GM18870 (cell line): ENCODE results near the gene TH.
"Not testable (repeated sequence)": the region's sequence is repeated elsewhere in the genome, so short reads cannot be mapped to it uniquely, and the experiment has no call there.

Experiments used
- ATAC-seq: cut with Tn5 transposase; IDR thresholded peaks from one replicate; pipeline ENCODE4 v1.9.1; 2021; ENCODE audit warnings: moderate library complexity; ENCODE audit not compliant: unreplicated experiment

TH gene

GRCh38 chr11:2196970-2197770 lies 25.6 kb upstream of the TH start:
- ATAC-seq: no peak

GRCh38 chr11:2195756-2196088 lies 24.1 kb upstream of the TH start:
- ATAC-seq: no peak

- ATAC-seq: no peak
These were observed 23.5 kb upstream of the TH start for GRCh38 chr11:2194877-2195755.

GRCh38 chr11:2193888-2194595 lies 22.4 kb upstream of the TH start:
- ATAC-seq: not testable (repeated sequence)

DNA sequence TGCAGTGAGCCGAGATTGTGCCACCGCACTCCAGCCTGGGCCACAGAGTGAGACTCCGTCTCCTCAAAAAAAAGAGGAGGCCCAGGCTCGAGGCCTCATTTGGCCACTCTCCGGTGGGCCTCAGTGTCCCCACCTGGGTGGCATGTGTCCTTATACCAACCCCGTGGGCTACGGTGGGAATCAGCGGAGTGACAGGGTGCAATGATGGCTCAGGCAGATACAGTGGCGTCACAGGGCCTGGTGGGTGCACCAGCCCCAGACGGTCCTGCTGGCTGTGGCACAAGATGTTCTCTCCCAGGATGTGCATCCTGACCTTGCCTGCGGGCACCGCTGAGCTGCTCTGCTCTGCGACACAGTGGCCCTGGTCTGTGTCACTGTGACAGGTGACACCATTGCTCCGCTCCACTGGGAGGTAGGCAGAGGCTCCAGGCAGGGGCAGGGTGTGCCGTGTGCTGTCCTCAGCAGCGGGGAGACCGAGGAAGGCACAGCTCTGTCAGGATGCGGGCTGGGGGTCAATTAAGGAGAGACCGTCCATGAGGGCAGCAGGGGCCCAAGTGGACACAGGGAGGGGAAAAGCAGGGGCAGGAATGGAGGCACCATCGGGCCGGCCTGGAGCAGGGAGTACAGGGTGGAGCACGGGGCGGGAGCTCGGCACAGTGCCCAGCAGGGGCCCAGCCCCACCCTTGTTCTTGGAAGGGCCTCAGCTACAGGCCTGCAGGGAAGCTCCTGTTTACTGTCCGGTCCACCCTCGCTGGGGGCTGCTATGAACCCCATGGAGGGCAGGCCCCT lies 21.7 kb upstream of the TH start:
- no peak for ATAC-seq

GRCh38 chr11:2192435-2192834 lies 20.8 kb upstream of the TH start:
- ATAC-seq: no peak

DNA sequence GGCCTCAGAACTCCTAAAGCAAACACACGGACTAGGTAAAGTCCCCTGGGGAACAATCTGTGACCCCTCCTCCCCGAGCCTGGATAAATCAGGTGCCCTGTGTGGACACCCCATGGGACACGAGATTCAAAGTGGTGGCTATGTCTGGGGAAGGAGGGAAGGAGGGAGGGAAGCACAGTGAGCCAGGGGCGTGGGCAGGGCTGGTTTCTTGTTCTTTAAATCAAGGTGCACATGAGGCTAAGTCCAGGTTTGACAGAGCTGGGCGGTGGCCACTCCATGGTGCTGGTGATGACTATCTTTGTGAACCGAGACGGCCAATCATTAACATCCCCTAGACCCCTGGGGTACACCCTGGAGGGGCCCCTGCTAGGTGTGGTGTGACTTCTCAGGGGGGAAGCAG lies 20.3 kb upstream of the TH start:
- ATAC-seq: no peak

DNA sequence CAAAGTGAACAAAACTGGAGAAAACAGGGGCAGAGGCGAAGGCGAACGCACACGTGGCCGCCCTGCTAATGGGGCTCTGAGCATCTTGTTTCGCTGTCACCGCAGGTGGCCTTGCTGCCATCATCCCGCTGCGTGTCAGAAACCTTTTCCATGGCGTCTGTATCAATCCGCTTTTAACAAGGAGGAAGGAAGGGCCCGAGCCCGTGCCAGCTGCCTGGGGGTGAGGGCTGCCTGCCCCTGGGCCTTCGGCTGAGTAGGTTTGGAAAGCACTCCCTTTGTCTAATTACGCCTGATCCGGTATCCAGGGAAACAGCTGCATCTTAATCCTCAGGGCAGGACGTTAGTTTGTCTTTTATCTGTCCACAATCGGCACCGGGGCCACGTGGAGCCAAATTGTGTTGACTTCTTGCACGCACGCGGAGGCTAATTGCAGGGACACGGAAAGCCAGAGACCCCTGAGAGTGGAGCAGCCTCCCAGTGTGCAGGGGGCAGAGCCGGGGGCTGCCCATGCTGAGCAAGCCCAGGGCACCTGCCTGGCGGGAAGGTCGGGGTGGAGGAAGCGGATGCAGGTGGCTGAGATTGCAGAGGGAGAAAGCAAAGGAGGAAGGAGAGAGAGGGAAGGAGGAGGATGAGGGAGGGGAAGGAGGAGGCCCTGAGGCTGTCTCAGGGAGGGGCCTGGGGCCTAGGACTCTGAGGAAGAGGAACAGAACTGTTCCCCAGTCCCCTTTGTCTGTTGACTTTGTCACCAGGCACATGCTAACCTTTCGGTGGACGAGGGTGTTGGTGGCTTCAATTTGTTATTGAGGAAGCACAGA lies 19.2 kb upstream of the TH start:
- ATAC-seq: no peak

DNA sequence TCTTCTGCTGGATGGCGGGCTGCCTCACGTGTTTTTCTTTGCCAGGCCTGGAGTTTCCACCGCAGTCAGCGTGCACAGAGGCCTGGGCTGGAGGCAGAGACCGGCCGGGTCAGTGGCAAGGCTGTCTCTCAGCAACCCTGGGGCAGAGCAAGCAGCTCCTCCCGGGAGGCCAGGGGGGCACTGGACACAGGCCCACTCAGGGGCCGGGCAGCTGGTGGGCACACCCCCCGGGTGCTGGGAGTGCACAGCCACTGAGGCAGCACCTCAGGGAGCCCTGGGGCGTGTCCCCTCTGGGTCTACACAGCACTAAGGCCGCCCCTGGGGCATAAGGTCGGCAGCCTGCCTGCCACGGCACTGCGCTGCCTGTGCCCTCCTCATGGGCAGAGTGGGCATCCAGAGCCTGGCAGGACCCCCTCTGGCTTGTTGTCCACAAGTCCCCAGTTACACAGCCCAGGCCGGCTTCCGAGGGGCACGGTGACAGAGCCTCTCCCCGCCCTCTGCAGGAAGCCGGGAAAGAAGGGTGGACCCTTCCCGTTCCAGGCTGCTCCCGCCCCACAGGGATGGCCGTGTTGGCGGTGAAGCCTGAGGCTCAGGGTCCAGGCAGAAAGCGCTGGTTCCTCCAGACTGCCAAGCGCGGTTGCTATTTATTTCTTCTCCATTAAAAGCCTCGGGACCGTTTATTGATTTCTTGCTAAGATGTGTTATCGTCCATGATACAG lies 18.5 kb upstream of the TH start:
- no peak for ATAC-seq

- ATAC-seq: no peak
These were observed 17.1 kb upstream of the TH start for GRCh38 chr11:2188745-2189144.

DNA sequence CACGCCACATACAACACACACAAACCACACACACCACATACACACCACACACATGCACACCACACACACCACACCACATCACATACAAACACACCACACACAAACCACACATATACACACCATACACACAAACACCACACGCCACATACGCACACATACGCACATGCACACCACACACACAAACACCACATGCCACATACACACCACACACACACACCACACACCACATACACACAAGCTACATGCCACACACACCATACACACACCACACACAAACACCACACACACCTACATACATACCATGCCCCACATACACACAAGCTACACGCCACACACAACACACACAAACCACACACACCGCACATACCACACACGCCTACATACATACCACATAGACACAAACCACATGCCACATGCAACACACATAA lies 15.7 kb upstream of the TH start:
- no peak for ATAC-seq

DNA sequence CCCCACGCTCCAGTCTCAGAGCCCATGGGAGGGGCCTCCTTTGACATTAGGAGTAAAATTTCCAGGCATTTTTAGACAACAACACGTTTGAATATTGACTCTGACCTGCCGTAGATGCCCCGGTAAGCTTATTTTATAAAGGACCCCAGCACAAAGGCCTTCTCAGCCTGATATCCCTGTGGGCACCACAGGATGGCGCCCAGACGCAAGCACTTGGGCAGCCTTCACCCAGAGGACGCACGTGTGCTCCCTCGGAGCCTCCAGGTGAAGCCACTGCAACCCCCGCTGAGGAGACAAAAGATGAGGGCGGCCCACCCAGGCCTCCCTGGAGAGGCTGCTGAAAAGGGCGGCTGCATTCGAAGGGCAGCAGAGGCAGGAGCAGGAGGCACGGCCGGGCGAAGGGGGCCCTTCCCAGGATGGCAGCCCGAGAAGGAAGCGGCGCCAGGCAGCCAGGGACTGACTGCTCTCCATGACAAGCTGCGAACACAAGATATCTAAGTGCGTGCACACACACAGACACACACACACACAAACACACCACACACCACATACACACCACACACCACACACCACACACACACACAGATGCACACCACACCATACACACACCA lies 15.2 kb upstream of the TH start:
- no peak for ATAC-seq

DNA sequence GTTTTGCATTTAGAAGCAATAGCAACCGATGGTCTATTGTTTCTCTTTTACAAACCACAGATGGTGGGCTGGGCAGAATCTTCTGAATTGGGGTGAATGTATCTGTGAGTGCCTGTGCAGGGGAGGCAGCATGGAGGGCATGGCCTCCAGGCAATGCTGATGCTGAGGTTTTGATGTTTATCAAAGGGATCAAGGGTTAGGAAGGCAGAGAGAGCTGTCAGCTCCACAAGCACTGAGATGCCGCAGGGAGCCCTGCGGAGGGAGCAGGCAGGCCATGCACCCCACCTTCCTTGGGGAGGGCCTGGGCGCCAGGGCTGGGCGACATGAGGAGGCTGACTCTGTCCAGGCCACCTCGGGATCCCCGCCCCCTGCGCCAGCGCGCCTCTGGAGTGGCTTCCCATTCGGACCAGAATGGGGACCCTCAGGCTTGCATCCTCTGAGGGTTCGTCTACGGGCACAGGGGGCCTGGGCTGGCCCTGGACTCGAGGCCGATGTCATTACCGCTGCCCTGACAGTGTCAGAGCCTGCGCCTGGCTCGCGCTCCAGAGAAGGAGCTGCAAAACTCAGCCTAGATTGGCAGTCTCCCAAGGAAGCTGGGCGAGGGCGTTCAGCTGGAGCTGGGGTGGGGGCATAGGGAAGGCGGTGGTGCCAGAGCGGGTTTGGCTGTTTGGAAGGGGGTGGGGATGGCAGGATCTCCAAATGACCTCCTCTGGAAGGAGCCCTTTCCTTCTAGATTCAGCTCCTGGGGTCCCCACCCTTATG lies 13.9 kb upstream of the TH start:
- ATAC-seq: no peak

- no peak for ATAC-seq
These were observed 11.3 kb upstream of the TH start for GRCh38 chr11:2182692-2183474.

DNA sequence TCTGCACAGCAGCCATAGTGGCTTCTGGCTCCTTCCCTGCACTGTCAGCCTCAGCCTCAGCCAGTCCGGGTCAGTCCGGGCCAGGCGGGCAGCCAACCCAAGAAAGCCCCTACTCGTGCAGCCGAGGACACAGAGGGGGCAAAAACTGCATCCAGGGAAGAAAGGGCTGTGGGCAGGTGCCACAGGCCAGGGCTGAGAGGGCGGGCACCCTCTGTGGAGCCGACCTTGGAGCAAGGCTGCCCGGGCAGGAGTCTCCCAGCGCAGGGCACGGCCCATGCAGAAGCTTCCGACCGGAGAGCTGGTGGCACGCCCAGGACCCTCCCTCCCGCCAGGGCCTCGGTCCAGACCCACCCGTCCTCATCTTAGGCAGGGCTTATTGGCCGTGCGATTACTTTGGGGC lies 10.5 kb upstream of the TH start:
- no peak for ATAC-seq

DNA sequence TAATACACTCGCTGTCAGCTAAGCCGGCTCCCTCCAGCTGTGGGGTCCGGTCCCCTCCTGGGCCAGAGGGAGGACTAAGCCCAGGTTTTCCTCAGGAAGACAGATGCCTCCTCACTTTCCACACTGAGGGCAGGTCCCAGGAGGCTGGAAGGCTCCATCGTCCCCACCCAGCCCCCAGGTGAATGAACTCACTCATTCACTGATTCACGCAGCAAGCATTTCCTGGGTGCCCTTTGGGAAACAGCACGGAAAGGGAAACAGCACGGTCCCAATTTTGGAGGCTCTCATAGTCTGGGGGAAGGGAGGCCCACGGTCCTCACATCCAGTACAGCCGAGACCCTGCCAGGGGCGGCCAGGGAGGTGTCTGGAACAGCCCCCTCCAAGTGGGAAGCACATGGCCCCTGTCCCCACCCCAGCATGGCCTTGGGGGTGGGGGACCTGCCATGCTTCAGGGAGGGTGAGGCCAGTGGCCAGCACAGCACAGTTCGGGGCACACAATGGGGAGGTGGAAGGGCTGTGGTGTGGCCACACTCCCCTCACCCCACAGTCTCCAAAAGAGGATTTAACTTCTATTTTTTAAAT lies 9.3 kb upstream of the TH start:
- no peak for ATAC-seq

DNA sequence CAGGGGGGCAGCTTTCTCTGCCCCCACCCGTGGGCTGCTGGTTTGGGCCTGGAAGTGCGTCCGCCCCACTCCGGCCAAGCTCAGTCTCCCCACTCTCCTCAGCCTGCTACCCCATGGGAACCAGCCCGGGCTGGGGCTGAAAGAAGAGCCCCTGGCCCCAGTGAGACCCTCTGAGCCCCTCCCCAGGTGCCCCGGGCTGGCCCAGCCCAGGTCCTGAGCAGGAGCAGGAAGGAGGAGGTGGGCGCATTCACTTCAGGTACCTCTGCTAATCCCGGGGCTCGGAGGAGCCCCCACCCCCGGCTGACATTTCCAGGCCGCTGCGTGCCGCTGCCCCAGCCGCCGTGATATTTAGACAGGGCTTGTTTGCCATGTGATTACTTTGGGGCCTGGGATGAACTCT lies 8.7 kb upstream of the TH start:
- no peak for ATAC-seq
